GM23248 (cell line): ENCODE results near the gene SLC25A51. TPM values are rescaled to one million over a fixed set of nuclear protein-coding genes. Genes with fewer than 3 reads are reported as not detected.

ENCODE experiments used
- DNase-seq: peaks from one replicate; pipeline ENCODE4 v3.0.0-alpha.2; 2015
- H2AFZ ChIP-seq: fragments of 200-600 bp; sonication (generic); 2 replicates; pipeline ENCODE4 v1.6.1; 2016; ENCODE audit warnings: antibody characterized with exemption
- H3F3A ChIP-seq: fragments of 200-600 bp; sonication (generic); 2 replicates; pipeline ENCODE4 v1.6.1; 2016; ENCODE audit warnings: mild to moderate bottlenecking, antibody characterized with exemption, mixed run types; ENCODE audit not compliant: insufficient read depth
- H3K27ac ChIP-seq: fragments of 200-600 bp; sonication (generic); 2 replicates; pipeline ENCODE4 v1.5.1; 2016; ENCODE audit warnings: mild to moderate bottlenecking
- H3K27me3 ChIP-seq: fragments of 200-600 bp; sonication (generic); replicated peaks from 2 replicates; pipeline ENCODE4 v1.6.1; 2016; ENCODE audit warnings: mild to moderate bottlenecking; ENCODE audit not compliant: insufficient read depth
- H3K36me3 ChIP-seq: fragments of 200-600 bp; sonication (generic); 2 replicates; pipeline ENCODE4 v1.6.1; 2016; ENCODE audit warnings: low read depth, mild to moderate bottlenecking
- H3K4me1 ChIP-seq: fragments of 200-600 bp; sonication (generic); 2 replicates; pipeline ENCODE4 v1.6.1; 2016; ENCODE audit warnings: mild to moderate bottlenecking; ENCODE audit not compliant: insufficient read depth
- H3K4me2 ChIP-seq: fragments of 200-600 bp; sonication (generic); one replicate; pipeline ENCODE4 v1.6.1; 2016; ENCODE audit warnings: mild to moderate bottlenecking; ENCODE audit not compliant: unreplicated experiment
- H3K4me3 ChIP-seq: fragments of 200-600 bp; sonication (generic); 2 replicates; pipeline ENCODE4 v1.5.1; 2016; ENCODE audit warnings: mild to moderate bottlenecking
- H3K79me2 ChIP-seq: fragments of 200-600 bp; sonication (generic); 2 replicates; pipeline ENCODE4 v1.6.1; 2016; ENCODE audit warnings: mild to moderate bottlenecking; ENCODE audit not compliant: insufficient read depth
- H3K9ac ChIP-seq: fragments of 200-600 bp; sonication (generic); 2 replicates; pipeline ENCODE4 v1.6.1; 2016; ENCODE audit warnings: mild to moderate bottlenecking
- H3K9me2 ChIP-seq: fragments of 200-600 bp; sonication (generic); 2 replicates; pipeline ENCODE4 v1.6.1; 2016; ENCODE audit warnings: mixed run types, mild to moderate bottlenecking, moderate library complexity; ENCODE audit not compliant: insufficient read depth
- H3K9me3 ChIP-seq: fragments of 200-600 bp; sonication (generic); one replicate; pipeline ENCODE4 v1.6.1; 2017; ENCODE audit warnings: low read depth
- H4K20me1 ChIP-seq: fragments of 200-600 bp; sonication (generic); 2 replicates; pipeline ENCODE4 v1.6.0; 2016; ENCODE audit not compliant: insufficient read depth
- EZH2 ChIP-seq: fragments of 200-600 bp; sonication (generic); IDR thresholded peaks from 2 replicates; pipeline ENCODE4 v1.6.1; 2018; ENCODE audit warnings: antibody characterized with exemption, mild to moderate bottlenecking; ENCODE audit not compliant: insufficient read depth, poor library complexity, severe bottlenecking
- EZH2phosphoT487 ChIP-seq: fragments of 200-600 bp; sonication (generic); IDR thresholded peaks from 2 replicates; pipeline ENCODE4 v1.6.1; 2018; ENCODE audit warnings: antibody characterized with exemption, moderate library complexity, mild to moderate bottlenecking, low read depth; ENCODE audit not compliant: insufficient read depth
- WGBS, 2 experiments: methylation state at CpG; one replicate each; pipeline ENCODE4 v1.1.6; 2015 to 2017; ENCODE audit warnings: low lambda C conversion rate in 2 of 2, low coverage in 1 of 2; ENCODE audit errors: missing lambda C conversion rate in 2 of 2; 5-methylcytosine and 5-hydroxymethylcytosine counted together
- in situ Hi-C: fragments of 300-500 bp; cut with MboI; formaldehyde crosslinking; loops from 2 replicates; pipeline ENCODE4 v1.15.0; 2020
- polyA plus RNA-seq: library from polyadenylated mRNA; unstranded; fragments of >200 nt; fragmentation: Nextera tagmentation; extraction: Ambion mirVana; gene quantifications from 2 replicates; pipeline ENCODE4 v1.2.1, GENCODE V29; 2016
- total RNA-seq: library from RNA; depleted of rRNA; stranded (reverse); fragments of >200 nt; shearing (Covaris generic); gene quantifications from 2 replicates; pipeline ENCODE4 v1.2.3, GENCODE V29; 2014

SLC25A51 gene
- total and polyA plus RNA-seq, 2 experiments from 2014 or later = 16.0 to 56.6 TPM

DNA sequence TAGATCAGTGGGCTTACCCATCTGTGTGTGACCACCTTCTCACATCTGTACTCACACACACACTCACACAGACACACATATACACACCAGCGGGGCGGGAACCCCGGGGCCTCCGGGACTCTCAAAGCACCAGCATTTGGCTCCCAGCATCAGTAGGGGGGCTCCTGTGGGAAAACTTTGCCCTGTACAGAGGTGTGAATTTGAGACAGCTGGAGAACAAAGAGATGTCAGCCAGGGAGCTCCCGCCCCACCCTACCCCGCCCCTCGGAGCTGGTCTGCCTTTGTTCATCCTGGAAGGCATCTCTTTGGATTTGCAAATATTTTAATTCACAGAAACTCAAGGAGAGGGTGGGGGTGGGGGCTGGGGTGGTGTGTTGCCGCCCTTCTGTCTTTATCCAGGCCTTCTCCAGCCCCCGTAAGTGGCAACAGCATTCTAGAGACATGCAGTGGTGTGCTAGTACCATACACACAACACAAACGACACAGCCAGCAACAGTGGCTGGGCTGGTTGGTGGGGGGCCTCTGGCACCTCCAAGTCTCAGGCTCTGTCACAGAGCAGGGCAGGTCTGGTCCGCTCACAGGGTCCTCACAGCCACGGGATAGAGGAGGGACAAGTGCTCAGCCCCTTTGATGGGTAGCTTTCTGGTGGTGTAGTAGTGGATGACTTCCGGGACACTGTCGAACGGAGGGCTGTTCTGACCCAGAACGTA lies 15.5 kb upstream of the SLC25A51 start:
- Histone ChIP-seq H2AFZ (no peak overlapping the region), H3K36me3 (no peaks in the 10 kb centered on the region), H3K4me2 (no peak overlapping the region), H3F3A (0 out of 2 replicates have a peak, but pooled peaks cover 3% of the 10 kb centered on the region), H3K9me3 (no peaks in the 10 kb centered on the region), H3K9me2 (no peaks in the 10 kb centered on the region), H3K9ac (no peak overlapping the region), H3K4me3 (no peak overlapping the region), H3K4me1 (no peaks in the 10 kb centered on the region), H3K27ac (no peak overlapping the region), H3K27me3 (no peaks in the 10 kb centered on the region), H4K20me1 (no peaks in the 10 kb centered on the region), H3K79me2 (no peaks in the 10 kb centered on the region)
- DNase-seq = no peak
- in situ Hi-C loops = no loop called here
- WGBS, 2 experiments = 77 to 79% methylated on average over 13 to 16 of the region's 16 CpGs
- TF ChIP-seq EZH2 = no peak
- TF ChIP-seq EZH2phosphoT487 = no peak

- Histone ChIP-seq H3K36me3 (no peaks in the 10 kb centered on the region), H3K27me3 (no peaks in the 10 kb centered on the region), H3K4me1 (no peaks in the 10 kb centered on the region), H3K79me2 (no peaks in the 10 kb centered on the region), H3F3A (0 out of 2 replicates have a peak, but pooled peaks cover 3% of the 10 kb centered on the region), H3K4me2 (no peak overlapping the region), H2AFZ (no peak overlapping the region), H3K9me3 (no peaks in the 10 kb centered on the region), H3K4me3 (no peak overlapping the region), H3K9me2 (no peaks in the 10 kb centered on the region), H4K20me1 (no peaks in the 10 kb centered on the region), H3K9ac (no peak overlapping the region), H3K27ac (no peak overlapping the region)
- in situ Hi-C loops = no loop called here
- no peak for DNase-seq
- 87 to 90% methylated on average over 6 of the region's 6 CpGs for WGBS, 2 experiments
- TF ChIP-seq EZH2phosphoT487 (no peak), EZH2 (no peak)
Measured at GRCh38 chr9:37918665-37919170, 14.8 kb upstream of the SLC25A51 start.

- no peaks in the 10 kb centered on the region for H4K20me1 ChIP-seq
- no peak overlapping the region for H3K27ac ChIP-seq
- H2AFZ ChIP-seq = no peak overlapping the region
- no peaks in the 10 kb centered on the region for H3K4me1 ChIP-seq
- no peak for DNase-seq
- 85 to 86% methylated on average over 21 of the region's 21 CpGs for WGBS, 2 experiments
- H3K27me3 ChIP-seq = no peaks in the 10 kb centered on the region
- H3K9ac ChIP-seq = no peak overlapping the region
- H3K4me2 ChIP-seq = no peak overlapping the region
- no peaks in the 10 kb centered on the region for H3K36me3 ChIP-seq
- TF ChIP-seq EZH2 (no peak), EZH2phosphoT487 (no peak)
- H3K9me2 ChIP-seq = no peaks in the 10 kb centered on the region
- H3F3A ChIP-seq = 0 out of 2 replicates have a peak, but pooled peaks cover 3% of the 10 kb centered on the region
- no peak overlapping the region for H3K4me3 ChIP-seq
- H3K9me3 ChIP-seq = no peaks in the 10 kb centered on the region
- in situ Hi-C loops = no loop called here
- no peaks in the 10 kb centered on the region for H3K79me2 ChIP-seq
Measured at GRCh38 chr9:37917801-37918664, 14.1 kb upstream of the SLC25A51 start.

DNA sequence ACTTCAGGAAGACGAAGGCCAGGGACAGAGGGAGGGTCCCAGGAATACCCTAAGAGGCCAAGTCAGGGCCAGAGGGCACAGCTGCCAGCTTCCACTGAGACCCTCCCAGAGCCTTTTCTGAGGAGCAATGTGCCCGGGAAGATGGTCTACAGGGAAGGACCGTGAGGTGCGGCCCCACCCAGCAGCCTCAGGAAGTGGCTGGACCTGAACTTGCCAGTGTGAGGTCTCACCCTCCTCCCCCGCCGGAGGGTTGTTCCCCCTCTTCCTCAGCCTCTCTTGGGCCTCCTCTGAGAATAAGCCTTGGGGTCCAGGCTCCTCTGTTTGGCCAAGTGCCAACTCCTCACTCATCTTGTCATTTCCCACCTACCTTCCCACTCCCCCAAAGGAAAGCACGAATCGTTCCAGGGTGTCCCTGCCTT lies 13.4 kb upstream of the SLC25A51 start:
- no peak overlapping the region for H3K9ac ChIP-seq
- no peaks in the 10 kb centered on the region for H3K4me1 ChIP-seq
- no peak overlapping the region for H3K4me3 ChIP-seq
- H3K9me3 ChIP-seq = no peaks in the 10 kb centered on the region
- H3K36me3 ChIP-seq = no peaks in the 10 kb centered on the region
- H3K4me2 ChIP-seq = no peak overlapping the region
- in situ Hi-C loops = no loop called here
- WGBS, 2 experiments = 71 to 79% methylated on average over 7 to 8 of the region's 8 CpGs
- no peak overlapping the region for H2AFZ ChIP-seq
- H3K27ac ChIP-seq = no peak overlapping the region
- H3K27me3 ChIP-seq = no peaks in the 10 kb centered on the region
- TF ChIP-seq EZH2phosphoT487 (no peak), EZH2 (no peak)
- H3K9me2 ChIP-seq = no peaks in the 10 kb centered on the region
- H3K79me2 ChIP-seq = no peaks in the 10 kb centered on the region
- DNase-seq = no peak
- no peaks in the 10 kb centered on the region for H4K20me1 ChIP-seq
- H3F3A ChIP-seq = 0 out of 2 replicates have a peak, but pooled peaks cover 3% of the 10 kb centered on the region
